NCI-H1694 (cell line): Measurements from ENCODE around the gene ZDHHC7.
"Not testable (repeated sequence)": the region's sequence is repeated elsewhere in the genome, so short reads cannot be mapped to it uniquely, and the experiment has no call there.

Source experiments
- DNase-seq: peaks from one replicate; lab custom pipeline; 2025; lab: John Stamatoyannopoulos, UW

The ZDHHC7 gene, protein sequence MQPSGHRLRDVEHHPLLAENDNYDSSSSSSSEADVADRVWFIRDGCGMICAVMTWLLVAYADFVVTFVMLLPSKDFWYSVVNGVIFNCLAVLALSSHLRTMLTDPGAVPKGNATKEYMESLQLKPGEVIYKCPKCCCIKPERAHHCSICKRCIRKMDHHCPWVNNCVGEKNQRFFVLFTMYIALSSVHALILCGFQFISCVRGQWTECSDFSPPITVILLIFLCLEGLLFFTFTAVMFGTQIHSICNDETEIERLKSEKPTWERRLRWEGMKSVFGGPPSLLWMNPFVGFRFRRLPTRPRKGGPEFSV

DNA sequence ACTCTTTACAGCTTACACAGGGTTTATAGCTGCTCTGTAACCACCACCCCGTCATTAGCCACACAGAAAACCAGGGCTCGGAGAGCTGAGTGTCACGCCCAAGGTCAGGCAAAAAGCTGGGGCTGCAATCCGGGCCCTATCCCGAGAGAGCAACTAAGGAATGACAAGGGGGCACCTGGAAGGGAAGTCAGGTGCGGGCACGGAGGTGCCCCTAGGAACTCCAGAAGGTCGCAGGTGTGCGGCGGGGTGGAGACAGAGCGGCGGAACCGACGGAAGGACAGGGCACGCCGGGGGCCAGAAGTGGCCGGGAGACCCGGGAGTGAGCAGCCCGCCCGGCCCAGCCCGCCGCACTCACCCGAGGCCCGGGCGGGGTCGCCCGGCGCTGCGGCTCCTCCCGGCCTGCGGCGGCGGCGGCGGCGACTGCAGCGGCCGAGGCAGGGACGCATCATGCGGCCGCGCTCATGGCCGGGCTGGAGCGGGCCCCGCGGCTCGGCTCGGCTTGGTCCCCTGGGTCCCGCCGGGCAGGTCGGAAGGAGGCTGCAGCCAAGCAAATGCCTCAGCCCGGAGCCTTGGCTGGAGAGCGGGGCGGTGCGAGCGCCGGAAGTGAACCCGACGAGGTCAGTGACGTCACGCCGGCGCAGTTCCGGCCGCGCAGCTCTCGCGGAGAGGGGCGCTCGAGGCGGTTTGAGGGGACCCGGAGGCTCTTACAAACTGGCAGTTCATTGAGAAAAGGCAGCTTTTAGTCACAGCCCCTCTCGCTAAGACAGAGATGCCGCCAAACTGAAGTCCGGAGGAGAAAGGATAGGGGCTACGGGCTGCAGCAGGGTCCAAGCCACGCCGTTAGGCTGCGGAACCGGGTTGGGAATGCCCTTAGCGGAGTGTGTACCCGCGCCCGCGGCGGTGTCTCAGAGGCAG, at the start of gene ZDHHC7:
TSS of gene ZDHHC7 (minus strand) at position 605 of the 915 bp plus-strand sequence. CDS start 20,917 bp downstream, outside the sequence.
- DNase-seq = peak; percentile 72

DNA sequence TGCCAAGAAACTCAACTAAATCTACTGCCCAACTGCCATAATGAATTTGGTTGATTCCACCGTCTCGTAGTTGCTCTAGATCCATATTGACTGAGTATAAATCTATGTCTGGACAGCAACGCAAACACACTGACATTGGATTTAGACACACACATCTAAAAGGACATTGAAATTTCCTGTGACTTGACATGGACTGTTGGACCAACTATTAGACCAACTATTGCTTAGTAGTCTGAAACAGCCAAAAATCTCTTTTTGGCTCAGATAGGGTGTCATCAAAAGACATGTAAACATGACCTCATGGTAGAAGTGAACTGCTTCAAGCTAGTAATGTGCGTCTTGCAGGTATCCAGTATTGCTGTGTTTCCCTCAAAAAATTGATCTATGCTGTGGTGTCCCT, 47.6 kb upstream of the ZDHHC7 start:
- DNase-seq = no peak

DNA sequence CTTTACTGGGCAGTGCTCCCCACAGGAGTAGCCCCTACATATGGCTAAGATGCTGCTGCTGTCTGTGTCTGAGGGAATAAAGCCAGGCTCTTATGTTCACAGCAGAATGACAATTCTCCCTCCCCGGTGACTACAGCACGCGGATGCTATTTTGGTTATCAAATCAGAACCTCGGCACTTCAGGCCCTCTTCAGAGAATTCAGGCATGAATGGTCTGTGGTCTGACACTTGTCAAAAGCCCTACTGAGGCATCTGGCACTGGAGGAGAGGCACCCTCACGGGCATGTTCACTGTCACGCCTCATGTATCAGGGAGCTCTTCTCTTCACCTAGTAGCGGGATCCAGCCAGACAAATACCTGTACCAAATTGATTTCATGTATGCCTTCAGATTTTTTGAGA, 46.6 kb upstream of the ZDHHC7 start:
- DNase-seq = no peak

DNA sequence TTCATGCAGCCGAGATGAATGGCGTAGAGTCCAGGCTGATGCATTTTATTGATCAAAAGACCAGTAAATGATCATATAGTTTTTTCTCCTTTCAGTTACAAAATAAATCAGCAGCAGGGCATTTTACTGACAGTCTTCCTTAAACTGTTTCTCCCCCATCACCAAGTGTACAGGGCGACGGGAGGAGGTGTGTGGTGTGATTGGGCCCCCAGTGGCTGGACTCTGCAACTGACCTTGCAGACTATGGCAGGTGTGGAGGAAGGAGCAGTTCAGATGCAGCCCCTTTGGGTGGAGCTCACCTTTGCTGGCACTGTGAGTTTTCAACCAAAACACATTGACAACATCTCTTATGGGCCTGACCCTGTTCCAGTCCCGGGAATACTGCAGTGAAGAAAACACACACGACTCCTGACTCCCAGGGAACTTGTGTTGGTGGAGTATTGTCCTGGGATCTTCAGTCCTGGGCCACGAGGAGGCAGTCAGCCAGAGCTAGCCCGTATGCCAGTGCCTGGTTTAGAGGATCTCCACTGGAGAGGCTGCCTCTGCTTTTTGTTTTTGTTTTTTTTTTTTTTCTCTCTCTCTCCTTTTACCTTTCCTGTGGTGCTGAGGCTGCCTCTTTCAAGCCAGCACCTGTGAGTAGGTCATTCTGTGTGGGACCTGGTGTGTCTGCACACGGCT, 46.0 kb upstream of the ZDHHC7 start:
- no peak for DNase-seq

DNA sequence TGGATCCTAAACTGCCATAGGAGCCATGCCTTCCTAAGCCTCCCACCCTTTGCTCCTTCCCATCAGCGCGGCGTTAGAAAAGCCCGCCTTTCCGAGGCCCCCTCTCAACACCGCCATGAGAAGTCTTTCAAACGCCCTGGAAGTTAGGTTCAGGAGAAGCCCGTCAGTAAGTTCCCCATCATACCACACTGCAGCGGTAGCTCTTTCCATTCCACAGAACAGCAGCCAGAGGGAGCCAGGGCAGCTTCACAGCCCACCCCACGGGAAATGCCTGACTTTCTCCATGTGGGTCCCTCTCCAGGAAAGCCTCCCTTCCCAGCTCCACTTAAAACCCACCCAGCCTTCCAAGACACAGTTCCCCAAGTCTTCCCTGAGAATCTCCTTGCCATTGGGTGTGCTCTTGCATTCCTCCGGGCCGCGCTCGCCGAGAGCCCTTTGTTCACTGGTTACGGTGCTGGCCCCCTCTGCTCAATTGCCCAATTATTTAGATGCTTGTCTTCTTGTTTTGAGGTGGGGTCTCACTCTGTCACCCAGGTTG, 44.9 kb upstream of the ZDHHC7 start:
- no peak for DNase-seq

DNA sequence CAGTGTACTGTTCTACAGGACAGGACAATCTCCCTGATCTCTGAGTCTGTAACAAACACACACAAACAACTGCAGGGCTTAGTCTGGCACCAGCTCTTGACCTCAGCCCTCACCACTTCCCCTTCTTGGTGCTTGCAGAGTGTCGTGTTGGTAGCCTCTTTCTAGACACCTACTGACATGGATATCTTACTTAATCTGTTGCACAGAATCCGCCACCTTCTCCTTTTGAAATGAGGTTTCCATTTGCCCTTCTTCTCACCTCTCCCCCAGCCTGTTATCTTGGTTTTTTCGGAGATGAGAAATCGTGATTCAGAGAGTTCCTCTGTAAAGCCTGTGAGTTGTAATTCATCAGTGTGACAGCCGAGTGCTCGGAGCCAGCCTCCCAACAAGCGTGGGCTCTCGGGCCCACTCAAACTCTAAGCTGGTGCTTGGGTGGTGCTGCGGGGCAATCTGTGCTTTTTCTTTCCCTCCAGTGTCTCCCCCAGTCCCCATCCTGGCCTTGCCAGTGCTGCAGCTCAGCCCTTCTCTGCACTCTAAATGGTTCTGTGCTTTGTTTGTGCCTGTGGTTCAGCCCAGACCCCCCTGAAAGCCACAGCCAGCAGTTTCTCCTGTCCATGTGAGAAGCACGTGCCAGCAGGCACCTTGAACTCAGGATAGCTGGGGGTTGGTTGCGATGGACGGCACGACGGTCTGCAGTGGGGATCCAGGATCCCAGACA, 44.3 kb upstream of the ZDHHC7 start:
- no peak for DNase-seq

DNA sequence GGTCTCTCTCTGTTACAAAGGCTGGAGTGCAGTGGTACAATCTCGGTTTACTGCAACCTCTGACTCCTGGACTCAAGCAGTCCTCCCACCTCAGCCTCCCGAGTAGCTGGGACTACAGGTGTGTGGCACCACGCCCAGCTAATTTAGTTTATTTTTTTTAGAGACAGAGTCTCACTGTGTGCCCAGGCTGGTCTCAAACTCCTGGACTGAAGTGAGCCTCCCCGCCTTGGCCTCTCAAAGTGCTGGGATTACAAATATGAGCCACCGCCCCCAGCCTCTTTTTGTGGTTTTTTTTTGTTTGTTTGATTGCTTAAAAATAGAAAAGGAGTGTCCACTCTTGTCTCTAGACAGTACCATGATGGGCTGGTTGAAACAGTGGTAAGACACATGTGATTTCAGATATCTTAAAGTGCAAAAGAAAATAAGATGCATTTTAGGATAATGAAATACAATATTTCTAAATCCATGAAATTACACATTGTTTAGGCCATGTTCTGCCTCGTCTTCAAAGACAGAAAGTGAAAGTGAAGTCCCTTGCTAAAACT, 43.7 kb upstream of the ZDHHC7 start:
- DNase-seq = no peak

DNA sequence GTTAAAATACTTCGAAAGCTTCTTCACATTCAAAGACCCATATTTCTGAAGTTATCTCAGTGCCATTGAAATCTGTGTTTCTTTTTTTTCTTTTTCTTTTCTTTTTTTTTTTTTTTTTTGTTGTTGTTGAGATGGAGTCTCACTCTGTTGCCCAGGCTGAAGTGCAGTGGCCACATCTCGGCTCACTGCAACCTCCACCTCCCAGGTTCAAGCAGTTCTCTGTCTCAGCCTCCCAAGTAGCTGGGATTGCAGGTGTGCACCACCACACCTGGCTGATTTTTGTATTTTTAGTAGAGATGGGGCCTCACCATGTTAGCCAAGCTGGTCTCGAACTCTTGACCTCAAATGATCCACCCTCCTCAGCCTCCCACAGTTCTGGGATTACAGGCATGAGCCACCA, 43.0 kb upstream of the ZDHHC7 start:
- not testable (repeated sequence) for DNase-seq

DNA sequence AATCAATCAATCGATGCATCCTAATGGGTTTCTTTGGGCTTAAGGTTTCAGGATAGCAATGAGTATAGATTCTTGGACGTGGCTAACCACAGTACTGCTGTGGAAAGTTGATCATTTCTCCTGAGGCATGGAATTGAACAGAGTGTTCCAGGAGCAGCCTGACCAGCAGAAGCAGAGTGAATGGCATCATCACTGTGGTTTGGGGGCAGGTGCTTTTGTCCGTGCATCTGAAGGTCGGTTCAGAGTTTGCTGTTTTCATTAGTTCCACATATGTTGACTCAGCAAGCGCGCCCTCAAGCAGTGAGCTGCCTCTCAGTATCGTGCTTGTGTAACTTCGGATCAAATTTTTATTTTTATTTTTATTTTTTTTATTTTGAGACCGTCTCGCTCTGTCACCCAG, 41.2 kb upstream of the ZDHHC7 start:
- DNase-seq = no peak

DNA sequence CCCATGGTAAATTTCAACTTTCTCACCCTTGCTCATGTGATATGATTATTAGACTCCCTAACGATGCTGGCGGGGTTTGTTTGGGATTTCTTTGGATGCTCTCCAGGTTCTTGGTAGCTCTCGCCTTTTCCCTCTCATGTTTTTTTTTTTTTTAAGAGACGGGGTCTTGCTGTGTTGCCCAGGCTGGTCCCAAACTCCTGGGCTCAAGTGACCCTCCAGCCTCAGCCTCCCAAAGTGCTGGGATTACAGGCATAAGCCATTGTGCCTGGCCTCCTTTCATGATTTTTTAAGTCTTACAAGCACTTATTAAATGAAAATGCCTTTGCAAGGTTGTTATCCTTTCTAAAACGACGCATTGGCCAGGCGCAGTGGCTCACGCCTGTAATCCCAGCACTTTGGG, 40.3 kb upstream of the ZDHHC7 start:
- no peak for DNase-seq

DNA sequence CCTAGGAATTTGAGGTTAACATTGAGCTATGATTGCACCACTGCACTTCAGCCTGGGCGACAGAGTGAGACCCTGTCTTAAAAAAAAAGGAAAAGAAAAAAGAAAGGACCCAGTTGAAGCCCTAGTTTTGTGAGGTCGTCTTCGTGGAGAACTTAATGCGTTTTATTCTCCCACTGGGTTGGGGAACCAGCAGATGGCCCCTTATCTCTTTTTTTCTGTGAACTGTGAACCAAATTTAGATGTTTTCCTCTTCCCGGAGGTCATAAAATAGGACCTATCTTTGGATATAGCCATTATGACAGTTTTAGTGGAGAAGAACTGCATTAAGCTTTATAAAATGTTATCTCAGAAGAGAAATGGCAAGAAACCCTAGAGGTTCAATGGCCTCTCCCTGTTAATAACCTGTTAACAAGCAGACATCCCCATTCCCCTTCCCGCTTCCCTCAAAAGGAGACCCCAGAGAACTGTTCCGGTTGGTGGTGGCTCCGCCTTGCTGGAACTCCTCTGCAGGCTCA, 39.8 kb upstream of the ZDHHC7 start:
- DNase-seq = no peak

DNA sequence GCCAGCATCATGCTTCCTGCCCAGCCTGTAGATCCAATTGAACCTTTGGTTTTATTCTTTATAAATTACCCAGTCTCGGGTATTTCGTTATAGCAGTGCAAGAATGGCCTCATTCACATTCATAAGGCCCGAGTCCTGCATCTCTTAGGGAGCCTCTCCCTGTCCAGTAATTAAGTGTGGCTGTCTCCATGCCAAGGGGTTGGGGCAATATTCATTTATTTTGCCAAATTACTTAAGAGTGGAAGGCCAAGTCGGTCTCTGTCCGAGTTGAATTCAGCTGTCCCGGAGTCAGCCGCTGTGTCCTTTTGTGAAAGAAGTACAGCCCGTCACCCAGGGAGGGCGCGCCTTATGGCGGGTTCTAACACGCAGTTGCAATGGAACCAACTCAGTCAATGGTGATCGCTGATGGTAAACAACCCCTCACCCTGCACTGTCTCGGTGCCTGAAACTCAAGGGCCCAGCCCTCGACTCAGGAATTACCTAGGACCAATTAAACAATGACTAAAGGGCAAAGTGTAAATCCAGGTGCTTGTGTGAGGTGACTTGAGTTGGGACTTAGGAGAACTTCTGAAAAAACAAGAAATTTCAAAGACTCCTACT, 38.5 kb upstream of the ZDHHC7 start:
- no peak for DNase-seq

DNA sequence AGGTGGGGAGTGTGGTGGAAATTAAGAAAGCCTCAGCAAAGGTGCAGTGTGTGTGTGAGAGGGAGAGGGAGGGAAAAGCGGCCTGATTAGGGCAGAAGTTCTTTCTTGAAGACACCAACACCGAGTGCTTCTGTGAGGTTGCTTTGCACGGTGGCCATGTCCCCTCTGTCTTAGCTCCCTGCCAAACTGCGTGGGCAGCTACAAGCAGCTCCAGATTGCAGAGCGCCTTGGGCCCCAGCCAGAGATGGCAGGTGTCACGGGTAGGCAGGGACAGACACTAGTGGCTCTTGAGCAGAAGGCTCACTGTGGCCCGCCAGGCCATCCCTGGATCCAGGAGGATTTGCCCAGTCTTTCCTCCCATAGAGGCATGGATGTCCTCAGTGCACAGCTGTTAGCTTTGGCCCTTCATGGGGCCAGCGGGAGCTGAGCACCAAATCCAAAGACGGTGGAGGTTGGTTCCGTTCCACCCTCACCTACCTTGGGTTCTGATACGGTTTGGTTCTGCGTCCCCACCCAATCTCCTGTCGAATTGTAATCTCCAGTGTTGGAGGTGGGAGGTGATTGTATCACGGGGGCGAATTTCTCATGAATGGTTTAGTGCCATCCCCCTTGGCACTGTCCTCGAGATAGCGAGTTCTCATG, 37.7 kb upstream of the ZDHHC7 start:
- DNase-seq = peak; percentile 23

DNA sequence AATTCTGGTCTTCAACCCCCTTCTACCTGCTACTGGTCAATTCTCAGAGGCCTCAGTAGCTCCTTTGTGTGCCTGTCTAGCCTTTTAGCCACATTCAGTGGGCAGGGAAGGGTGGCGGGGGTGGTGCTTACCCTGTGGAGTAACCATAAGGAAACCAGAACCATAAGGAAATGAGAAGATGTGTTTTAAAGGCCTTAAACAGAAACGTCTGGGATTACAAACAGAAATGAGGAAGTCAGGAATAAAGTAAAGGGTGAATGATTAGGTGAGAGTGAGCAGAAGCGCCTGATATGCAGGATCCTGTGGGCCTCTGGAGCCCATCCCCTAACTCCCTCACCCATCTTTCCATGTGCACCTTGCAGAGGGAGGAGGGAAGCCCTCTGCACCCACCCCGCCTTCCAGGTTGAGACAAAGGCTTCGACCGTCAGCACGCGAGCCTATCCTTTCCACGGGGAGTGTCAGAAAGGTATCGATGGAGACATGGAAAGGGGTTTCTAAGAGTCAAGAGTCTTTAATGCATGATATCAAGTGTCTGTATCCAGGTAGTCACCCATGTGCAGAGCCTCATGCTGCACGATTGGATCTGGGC, 36.6 kb upstream of the ZDHHC7 start:
- DNase-seq = no peak

DNA sequence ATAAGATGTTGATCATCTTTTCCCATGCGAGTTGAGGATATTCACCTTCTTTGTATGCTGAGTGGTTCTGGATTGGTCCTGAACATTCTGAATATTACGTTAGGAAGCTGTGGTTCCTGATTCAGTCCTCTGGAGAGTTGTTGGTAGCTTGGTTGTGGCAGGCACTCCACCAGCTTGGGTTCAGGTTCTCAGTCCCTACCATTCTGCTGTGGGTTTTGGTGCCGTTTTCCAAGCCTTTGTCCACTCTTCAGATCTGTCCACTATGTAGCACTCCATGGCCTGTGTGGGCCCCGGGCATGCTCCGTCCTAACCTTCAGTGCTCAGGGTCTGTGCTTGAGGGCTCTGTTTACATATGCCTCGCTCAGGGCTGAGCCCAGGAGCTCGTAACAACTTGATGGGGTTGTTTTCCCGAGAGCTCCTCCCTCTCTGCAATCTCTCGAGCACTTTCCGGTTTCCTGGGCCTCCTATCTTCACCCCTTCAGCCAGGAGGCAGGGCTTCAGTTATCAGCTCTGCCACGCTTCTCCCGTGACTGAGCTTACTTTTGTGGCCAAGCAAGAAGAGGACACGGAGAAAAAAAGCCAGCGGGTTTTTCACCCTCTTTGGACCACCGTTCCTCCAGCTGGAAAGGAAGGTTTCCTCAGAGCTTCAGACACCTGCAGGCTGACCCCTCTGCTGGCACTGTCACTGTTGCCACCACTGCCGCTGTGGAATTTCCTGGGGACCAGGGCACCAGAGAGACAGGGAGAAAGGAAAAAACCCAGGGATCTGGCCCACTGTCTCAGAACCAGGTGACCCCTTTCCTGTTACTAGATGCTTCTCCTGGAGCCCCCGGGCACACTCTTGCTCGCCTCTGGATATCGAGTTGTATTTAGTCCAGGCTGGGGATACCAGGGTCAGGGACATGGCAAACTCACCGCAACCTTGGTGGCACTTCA, 35.9 kb upstream of the ZDHHC7 start:
- no peak for DNase-seq

DNA sequence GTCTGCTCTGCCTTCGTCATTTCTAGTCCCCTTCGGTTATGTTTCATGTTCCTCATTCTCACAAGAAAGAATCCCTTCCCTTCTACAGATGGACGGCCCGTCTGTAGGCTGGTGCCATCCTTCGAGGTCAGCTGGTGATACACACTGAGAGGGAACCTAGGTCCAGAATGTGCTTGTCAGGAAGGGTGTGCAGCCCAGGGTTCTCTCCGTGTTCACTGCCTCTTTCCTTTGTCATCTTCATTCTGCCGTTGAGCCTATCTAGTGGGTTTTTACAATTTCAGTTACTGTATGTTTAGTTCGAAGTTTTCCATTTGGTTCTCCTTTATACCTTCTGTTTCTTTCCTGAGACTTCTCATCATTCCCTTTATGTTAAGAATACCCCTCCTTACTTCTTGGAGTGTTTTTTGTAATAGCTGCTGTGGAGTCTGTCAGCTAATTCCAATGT, 35.2 kb upstream of the ZDHHC7 start:
- DNase-seq = no peak

DNA sequence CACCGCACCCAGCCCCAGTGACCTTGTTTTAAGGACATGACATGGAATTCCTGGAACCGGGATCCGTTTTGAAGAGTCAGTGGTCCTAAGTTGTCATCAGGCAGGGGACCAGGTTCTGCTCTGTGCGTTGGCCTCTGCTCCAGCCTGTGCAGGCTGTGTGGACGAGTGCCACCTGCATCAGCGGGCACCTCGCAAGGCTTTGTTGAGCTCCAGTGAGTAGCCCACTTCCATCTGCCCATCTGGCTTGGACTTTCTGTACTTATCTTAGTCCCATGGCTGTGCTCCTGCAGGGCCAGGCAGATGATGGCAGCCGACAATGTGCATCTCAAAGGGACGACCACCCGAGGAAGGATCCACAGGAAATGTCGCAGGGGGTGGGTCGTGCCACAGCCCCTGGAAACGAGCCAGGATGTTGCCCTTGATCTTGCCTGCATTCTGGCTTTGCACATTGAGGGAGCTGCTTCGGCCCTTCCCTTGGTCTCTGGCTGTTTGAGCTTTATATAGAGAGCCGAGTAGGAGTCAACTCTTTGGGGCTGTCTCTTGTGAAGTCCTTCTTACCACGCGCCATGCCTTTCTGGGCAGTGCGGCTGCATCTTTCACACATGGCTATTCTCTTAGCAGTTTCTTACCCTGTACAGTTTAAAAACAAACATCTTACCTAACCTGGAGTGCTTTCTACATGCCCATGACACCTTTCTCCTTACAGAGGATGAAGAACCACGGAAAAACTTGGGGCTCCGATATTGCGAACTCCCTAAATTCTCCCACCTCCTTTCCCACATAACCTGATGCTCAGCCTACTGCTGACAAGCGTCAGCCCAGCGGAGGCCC, 34.5 kb upstream of the ZDHHC7 start:
- DNase-seq = no peak

DNA sequence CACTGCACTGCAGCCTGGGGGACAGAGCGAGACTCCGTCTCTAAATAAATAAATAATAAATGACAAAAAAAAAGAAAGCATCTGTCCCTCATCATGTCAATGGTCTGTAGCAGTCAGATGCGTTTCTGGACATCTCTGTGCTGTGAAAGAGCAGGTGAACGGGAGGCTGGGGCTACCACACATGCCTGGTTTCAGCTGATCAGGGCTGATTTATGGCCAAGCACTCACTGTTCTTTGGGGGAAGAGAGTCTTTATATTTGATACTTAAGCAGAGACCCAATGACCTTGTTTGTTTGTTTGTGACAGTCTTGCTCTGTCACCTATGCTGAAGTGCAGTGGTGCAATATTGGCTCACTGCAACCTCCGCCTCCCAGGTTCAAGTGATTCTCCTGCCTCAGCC, 33.7 kb upstream of the ZDHHC7 start:
- DNase-seq = no peak
